OCI-M1 (cell line): ENCODE results near the gene ACTN1.

ENCODE experiments used
- DNase-seq: peaks from one replicate; lab custom pipeline; 2025; lab: John Stamatoyannopoulos, UW

The ACTN1 gene

GRCh38 chr14:68951035-68951797 is 27.9 kb downstream of the ACTN1 start:
- DNase-seq = no peak

- DNase-seq = no peak
Measured at GRCh38 chr14:68950111-68950510, 29.0 kb downstream of the ACTN1 start.

GRCh38 chr14:68949601-68949965 is 29.5 kb downstream of the ACTN1 start:
- DNase-seq = no peak

- DNase-seq = no peak
Measured at GRCh38 chr14:68948686-68949600, 30.2 kb downstream of the ACTN1 start.

GRCh38 chr14:68947802-68948201 is 31.3 kb downstream of the ACTN1 start:
- DNase-seq = no peak

GRCh38 chr14:68946489-68946822 is 32.6 kb downstream of the ACTN1 start:
- no peak for DNase-seq

- DNase-seq = no peak
Measured at GRCh38 chr14:68945585-68946488, 33.3 kb downstream of the ACTN1 start.

- no peak for DNase-seq
Measured at GRCh38 chr14:68945190-68945584, 33.9 kb downstream of the ACTN1 start.

- no peak for DNase-seq
Measured at GRCh38 chr14:68944162-68944561, 34.9 kb downstream of the ACTN1 start.

- DNase-seq = no peak
Measured at GRCh38 chr14:68943107-68943506, 36.0 kb downstream of the ACTN1 start.

GRCh38 chr14:68942296-68943035 is 36.6 kb downstream of the ACTN1 start:
- DNase-seq = no peak

- no peak for DNase-seq
Measured at GRCh38 chr14:68941820-68942219, 37.3 kb downstream of the ACTN1 start.

- DNase-seq = no peak
Measured at GRCh38 chr14:68940614-68941185, 38.4 kb downstream of the ACTN1 start.

- no peak for DNase-seq
Measured at GRCh38 chr14:68939893-68940613, 39.0 kb downstream of the ACTN1 start.

- DNase-seq = no peak
Measured at GRCh38 chr14:68939181-68939892, 39.8 kb downstream of the ACTN1 start.

- DNase-seq = no peak
Measured at GRCh38 chr14:68938271-68939150, 40.6 kb downstream of the ACTN1 start.

- DNase-seq = no peak
Measured at GRCh38 chr14:68937471-68938270, 41.4 kb downstream of the ACTN1 start.

GRCh38 chr14:68936980-68937379 is 42.1 kb downstream of the ACTN1 start:
- DNase-seq = no peak
